Inferior parietal cortex (tissue), 1 donor: Measurements from ENCODE around the gene MRGPRX4.
"Not testable (repeated sequence)": the region's sequence is repeated elsewhere in the genome, so short reads cannot be mapped to it uniquely, and the experiment has no call there.

Experiments
- DNase-seq: peaks from one replicate; pipeline ENCODE4 v3.0.0-alpha.2; 2016; ENCODE audit errors: extremely low spot score

MRGPRX4 gene

DNA sequence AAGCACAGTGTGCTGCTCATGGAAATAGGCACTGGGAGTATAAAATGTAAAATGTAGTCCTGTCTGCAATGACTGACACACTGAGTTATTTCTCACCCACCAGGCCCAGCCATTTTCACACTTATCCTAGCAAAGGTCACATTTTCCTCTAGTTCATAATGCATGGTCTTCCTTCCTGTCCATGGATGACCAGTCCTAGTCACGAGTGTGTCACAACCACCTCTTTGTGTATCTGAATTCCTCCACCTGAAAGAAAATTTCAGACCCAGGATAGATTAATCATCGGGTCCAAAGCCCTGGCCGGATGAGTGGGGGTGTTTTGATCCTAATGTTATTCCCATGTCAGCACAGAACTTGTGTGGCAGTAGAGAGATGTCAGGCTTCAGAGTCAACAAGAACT lies at the start of gene MRGPRX4:
Gene MRGPRX4 (plus strand): TSS at position 172 of the 400 bp plus-strand sequence. CDS start 420 bp downstream, outside the sequence.
- no peak for DNase-seq

DNA sequence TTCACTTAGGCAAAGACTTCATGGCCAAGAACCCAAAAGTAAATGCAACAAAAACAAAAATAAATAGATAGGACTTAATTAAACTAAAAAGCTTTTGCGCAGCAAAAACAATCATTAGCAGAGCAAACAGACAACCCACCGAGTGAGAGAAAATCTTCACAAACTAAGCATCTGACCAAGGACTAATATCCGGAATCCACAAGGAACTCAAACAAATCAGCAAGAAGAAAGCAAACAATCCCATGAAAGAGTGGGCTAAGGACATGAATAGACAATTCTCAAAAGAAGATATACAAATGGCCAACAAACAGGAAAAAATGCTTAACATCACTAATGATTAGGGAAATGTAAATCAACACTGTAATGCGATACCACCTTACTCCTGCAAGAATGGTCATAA lies 41.5 kb upstream of the MRGPRX4 start:
- DNase-seq = not testable (repeated sequence)

DNA sequence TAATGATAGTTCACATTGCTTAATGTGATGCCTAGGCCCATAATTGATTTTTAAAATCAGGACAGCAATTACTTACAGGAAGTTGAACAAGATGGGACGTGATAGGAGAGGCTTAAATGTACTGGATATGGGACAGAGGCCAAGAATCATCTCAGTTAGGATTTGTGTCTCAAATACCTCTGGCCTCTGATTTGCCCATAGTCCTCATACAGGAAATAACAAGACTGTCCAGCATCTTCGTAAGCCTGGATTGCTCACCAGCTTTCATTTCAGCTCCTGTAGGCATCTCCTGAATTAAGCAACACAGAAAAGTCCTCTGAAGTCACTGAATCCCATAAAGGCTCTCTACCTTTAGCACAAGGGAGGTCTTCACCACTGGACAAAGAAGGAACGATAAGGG lies 40.3 kb upstream of the MRGPRX4 start, which contains the start of gene MRGPRX3:
Gene MRGPRX3 (plus strand): TSS at position 231 of the 400 bp plus-strand sequence. CDS start 4,632 bp downstream, outside the sequence.
- no peak for DNase-seq

DNA sequence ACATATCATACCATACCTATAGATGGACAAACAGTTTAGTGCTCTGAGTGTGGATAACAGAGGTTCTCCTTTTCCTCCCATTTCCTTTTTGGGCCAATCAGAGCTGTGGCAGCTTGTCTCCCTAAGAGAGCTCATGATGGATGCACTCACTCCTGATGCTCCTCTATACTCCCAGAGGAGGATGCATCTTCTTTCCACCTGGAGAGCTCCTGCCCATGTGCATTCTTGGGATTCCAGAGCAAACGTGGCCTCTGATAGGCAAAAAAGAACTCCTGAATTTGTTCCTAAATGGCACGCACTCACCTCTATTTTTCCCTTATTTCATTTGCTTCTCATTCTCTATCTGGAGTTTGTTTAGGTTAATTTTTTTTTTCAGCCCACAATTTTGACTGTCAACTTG lies 37.3 kb upstream of the MRGPRX4 start:
- DNase-seq = no peak

DNA sequence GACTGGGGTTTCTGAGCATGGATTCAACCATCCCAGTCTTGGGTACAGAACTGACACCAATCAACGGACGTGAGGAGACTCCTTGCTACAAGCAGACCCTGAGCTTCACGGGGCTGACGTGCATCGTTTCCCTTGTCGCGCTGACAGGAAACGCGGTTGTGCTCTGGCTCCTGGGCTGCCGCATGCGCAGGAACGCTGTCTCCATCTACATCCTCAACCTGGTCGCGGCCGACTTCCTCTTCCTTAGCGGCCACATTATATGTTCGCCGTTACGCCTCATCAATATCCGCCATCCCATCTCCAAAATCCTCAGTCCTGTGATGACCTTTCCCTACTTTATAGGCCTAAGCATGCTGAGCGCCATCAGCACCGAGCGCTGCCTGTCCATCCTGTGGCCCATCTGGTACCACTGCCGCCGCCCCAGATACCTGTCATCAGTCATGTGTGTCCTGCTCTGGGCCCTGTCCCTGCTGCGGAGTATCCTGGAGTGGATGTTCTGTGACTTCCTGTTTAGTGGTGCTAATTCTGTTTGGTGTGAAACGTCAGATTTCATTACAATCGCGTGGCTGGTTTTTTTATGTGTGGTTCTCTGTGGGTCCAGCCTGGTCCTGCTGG lies 35.3 kb upstream of the MRGPRX4 start:
- DNase-seq = no peak

DNA sequence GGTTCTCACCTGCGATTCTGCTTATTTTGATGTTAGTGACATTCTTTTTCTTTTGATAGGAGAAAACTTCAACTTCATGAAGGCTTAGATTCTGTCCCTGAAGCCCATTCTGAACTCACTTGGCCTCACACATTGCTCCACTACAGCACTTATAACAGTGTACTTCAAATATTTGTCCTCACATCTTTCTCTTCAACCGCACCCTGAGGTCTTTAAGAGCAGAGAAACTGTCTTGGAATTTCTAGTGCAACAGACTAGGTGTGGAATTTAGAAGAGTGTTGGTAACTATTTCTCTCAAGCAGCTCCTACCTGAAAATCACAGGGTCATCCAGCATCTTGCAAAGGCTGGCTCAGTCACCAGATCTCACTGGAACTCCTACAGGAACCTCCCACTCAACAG lies 32.5 kb upstream of the MRGPRX4 start:
- no peak for DNase-seq

DNA sequence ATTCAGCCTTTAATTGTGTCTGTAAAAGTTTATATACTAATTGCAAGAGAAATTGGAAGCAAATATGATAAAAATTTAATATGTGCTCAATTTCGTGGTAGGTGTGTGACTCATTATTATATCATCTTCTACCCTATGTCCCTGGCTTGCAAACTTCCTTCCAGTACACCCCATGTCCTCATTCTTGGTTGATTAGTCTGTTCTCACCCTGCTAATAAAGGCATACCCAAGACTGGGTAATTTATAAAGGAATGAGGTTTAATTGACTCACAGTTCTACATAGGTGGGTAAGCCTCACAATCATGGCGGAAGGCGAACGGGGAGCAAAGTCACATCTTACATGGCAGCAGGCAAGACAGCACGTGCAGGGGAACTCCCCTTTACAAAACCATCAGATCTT lies 28.4 kb upstream of the MRGPRX4 start:
- DNase-seq = no peak

DNA sequence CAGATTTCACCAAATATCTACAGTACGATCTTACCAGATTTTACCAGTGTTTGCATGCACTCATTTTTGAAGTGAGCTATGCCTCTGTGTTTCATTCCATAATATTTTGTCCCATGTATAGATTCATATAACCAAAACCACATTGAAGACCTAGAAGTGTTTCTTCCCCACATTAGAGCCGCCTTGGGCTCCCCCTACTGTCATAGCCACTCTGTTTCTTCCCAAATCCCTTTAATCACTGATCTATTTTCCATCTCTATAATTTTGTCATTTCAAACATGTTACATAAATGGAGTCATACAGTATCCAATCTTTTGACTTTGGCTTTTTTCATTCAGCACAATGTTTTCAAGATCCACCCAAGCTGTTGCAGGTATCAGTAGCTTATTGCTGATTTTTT lies 27.6 kb upstream of the MRGPRX4 start:
- no peak for DNase-seq

DNA sequence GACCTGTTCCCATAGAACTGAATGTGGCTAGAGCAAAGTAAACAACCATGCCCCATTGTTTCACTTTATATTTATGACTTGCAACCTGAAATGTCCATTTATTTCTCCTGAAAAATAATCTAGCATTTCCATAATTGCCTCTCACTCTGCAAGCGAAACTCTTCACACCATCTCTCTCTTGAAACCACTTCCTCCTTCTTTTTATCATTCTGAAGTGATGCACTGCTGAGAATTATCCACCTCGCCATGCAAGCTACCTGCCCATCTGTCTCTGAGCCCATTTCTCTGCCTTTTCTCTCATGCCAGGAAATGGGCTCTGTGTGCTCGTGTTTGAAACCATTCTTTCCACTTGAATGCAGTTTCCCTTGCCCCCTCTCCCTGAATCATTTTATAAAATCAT lies 26.8 kb upstream of the MRGPRX4 start:
- DNase-seq = no peak

DNA sequence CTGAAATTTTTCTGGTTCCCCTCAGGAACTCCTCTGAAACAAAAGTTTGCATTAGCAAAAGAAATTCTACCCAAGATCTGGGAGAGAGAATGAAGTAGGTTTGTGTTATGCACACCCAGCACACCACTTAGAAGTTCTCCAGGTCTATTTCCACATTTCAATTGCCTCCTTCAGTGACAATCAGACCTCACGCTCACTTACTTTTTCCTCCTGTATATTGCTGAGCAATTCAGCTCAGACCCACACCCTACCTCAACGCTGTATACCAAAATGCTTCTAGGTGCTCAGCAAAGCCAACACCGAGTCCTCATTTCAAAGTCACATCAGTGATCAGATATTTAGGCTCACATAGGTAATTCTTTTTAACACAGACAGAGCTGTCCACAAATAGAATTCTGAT lies 21.1 kb upstream of the MRGPRX4 start:
- no peak for DNase-seq

DNA sequence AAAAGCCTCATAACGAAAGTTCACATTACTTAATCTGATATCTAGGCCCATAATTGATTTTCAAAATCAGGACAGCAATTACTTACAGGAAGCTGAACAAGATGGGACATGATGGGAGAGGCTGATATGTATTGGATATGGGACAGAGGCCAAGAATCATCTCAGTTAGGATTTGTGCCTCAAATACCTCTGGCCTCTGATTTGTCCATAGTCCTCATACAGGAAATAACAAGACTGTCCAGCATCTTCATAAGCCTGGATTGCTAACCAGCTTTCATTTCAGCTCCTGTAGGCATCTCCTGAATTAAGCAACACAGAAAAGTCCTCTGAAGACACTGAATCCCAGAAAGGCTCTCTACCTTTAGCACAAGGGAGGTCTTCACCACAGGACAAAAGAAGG lies 4.3 kb upstream of the MRGPRX4 start:
- no peak for DNase-seq

DNA sequence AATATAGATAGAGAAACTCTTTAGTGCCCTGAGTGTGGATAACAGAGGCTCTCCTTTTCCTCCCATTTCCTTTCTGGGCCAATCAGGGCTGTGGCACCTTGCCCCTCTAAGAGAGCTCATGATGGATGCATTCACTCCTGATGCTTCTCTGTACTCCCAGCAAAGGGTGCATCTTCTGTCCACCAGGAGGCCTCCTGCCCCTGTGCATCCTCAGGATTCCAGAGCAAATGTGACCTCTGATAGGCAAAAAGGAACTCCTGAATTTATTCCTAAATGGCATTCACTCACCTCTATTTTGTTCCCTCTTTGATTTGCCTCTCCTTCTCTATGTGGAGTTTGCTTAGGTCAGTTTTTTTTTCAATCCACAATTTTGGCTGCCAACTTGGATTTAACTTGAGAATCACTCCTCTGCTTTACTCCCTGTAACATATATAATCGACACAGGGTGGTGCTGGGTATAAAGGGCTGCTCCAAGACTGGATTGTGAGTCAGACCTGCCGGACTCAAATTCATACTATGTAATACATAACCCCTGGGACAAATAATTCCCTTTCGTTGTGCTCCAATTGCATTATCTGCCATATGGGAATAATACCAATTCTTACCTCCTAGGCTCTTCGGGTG lies 1.1 kb upstream of the MRGPRX4 start:
- DNase-seq = no peak

DNA sequence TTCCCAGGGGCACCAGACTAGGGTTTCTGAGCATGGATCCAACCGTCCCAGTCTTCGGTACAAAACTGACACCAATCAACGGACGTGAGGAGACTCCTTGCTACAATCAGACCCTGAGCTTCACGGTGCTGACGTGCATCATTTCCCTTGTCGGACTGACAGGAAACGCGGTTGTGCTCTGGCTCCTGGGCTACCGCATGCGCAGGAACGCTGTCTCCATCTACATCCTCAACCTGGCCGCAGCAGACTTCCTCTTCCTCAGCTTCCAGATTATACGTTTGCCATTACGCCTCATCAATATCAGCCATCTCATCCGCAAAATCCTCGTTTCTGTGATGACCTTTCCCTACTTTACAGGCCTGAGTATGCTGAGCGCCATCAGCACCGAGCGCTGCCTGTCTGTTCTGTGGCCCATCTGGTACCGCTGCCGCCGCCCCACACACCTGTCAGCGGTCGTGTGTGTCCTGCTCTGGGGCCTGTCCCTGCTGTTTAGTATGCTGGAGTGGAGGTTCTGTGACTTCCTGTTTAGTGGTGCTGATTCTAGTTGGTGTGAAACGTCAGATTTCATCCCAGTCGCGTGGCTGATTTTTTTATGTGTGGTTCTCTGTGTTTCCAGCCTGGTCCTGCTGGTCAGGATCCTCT lies 709 bp downstream of the MRGPRX4 start:
- DNase-seq = no peak

DNA sequence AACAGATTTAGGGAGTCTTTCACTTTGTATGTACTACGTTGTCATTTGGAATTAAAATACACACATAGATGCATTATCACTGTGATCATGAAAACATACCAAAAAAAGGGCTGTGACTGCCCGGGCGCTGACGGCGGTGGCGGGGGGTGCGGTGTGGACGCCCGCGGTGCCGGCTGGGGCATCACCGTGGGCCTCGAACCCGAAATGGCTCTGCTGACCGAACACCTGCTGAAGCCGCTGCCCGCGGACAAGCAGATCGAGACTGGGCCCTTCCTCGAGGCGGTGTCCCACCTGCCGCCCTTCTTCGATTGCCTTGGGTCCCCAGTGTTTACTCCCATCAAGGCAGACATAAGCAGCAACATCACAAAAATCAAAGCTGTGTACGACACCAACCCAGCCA lies 16.2 kb downstream of the MRGPRX4 start:
- DNase-seq = no peak

DNA sequence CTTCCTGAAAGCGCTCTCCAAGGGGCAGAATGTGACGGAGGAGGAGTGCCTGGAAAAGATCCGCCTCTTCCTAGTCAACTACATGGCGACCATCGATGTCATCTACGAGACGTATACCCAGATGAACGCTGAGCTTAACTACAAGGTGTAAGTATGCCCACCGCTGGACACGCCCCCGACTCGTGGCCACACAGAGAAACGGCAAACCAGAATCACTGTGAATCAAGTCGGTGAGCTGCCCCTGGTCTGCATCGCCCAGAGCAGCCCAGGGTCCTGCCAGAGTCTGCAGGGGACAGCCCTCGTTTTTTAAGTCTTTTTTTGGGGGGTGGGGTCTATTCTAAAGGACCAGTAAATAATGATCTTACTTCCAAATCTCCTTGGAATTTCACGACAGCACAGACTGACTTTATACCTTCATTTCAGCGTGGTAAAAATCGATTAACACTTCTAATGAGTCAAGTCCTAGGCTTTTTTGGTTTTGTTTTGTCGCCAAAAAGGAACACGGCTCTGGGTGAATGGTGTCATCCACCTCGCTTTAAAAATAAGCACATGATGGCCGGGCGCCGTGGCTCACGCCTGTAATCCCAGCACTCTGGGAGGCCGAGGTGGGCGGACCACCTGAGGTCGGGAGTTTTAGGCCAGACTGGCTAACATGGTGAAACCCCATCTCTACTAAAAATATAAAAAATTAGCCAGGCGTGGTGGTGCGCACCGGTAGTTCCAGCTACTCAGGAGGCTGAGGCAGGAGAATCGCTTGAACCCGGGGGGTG lies 17.0 kb downstream of the MRGPRX4 start:
- not testable (repeated sequence) for DNase-seq

DNA sequence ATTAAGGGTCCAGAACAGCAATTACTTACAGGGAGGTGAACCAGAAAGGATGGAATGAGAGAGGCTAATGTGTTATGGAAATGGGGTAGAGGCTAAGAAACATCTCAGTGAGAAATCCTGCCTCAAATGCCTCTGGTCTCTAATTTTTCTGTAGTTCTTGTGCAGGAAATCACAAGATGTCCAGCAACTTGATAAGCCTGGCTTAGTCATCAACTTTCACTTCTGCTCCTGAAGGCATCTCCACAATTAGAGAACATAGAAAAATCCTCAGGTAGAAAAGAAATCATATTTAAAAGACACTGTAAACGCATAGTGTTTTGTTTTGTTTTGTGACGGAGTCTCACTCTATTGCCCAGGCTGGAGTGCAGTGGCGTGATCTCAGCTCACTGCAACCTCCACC lies 18.7 kb downstream of the MRGPRX4 start:
- no peak for DNase-seq

DNA sequence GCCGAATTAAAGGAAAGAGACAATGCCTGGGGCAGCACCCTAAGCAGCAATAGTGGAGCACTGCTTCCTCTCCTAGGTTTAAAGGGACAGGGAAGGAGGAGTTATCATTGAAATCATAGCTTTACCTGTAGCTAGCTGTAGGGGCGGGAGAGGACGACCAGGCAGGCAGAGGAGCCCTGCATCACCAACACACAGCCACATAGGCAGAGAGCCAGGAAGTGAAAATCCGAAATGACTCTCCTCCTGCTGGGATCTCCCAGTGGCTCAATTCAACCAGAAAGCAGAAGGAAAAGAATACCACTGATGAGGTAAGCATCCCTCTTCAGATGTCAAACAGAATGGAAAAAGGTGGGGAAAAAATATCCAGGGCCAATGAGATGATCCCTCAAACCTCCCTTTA lies 20.4 kb downstream of the MRGPRX4 start:
- no peak for DNase-seq

DNA sequence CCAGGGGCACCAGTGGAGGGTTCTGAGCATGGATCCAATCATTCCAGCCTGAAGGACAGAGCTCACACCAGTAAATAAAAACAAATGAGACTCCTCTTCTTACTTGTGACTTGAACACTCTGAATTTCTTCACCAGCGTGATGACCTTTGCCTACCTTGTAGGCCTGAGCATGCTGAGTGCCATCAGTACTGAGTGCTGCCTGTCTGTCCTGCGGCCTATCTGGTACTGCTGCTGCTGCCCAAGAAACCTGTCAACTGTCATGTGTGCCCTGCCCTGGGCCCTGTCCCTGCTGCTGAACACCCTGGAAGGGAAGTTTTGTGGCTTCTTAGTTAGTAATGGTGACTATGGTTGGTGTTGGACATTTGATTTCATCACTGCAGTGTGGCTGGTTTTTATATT lies 23.9 kb downstream of the MRGPRX4 start:
- DNase-seq = no peak

DNA sequence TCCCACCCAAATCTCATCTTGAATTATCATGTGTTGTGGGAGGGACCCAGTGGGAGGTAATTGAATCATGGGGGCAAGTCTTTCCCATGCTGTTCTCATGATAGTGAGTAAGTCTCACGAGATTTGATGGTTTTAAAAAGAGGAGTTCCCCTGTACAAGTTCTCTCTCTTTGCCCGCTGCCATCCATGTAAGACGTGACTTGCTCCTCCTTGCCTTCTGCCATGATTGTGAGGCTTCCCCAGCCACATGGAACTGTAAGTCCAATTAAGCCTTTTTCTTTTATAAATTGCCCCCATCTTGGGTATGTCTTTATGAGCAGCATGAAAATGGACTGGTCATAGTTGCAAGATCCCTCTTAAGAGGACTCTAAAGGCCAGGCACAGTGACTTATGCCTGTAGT lies 25.1 kb downstream of the MRGPRX4 start:
- not testable (repeated sequence) for DNase-seq

DNA sequence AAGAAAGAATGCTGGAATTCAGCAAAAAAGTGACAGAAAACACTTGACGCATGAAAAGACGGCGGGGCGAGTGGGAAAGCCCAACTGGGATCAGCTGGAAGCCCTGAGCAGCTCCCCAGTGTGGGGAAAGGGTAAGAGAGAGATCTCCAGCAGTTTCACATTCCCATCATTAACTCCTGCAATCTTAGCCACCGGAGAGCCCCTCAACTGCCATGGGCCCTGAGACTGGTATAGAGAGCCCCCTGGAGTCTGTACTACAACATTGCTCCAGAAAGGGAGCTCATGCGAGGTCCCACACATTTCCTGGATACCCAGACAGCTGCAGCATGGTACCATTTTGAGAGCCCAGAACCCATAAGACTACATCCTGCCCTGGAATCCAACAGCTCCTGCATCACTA lies 31.1 kb downstream of the MRGPRX4 start:
- no peak for DNase-seq

DNA sequence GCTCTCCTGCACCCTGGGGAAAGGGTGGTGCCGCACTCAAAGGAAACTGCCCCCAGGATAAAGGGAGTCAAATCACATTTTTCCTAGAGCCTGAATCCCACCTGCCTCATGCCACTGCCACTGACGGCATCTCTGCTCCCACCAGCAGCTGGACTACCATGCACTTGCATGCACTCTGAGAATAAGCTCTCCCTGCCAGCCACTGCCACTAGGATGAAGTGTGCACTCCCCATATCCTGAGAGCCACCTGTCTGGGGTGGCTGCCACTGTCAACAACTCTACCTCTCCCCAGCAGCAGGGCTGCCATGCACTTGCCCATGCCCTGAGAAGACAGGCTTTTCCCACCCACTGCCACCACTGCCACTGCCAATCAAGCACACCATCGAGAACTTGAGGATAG lies 31.6 kb downstream of the MRGPRX4 start:
- DNase-seq = no peak

DNA sequence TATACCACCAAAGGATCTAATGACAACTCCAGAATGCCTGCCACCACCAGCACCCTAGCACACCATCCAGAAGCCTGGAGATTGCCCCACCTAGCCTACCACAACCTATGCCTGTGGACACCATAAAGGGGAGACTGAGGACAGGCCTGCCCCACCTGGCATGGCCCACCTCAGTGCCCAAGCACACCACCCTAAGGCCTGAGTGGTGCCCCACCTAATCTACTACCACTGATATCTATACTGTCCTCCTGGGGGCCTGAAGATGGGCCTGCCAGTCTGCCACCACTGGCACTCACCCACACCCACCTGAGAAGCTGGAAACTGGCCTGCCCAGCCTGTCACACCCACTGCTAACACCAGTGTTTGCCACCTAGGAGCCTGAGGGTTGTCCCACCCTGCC lies 32.1 kb downstream of the MRGPRX4 start:
- no peak for DNase-seq

DNA sequence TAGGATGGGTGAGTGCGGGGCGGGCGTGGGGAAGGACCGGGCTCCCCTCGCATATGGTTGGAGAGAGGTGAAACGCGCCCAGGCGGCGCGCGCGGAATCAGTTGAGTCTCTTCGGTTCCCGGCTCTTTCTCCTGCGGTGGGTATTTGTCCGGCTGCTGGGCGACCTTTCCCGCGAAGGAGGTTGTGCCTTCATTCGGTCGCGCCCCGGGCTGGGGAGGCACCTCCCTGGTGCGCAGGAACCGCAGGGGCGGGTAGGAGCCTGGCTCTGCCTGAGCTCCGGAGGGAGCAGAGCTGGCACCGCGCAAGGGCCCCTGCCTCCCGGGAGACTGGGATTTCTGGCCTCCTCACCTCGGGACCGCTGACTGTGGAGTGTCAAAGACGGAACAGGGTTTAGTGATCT lies 36.4 kb downstream of the MRGPRX4 start:
- DNase-seq = no peak
